ENCODE measurements around the gene TBL1XR1. TPM values are rescaled to one million over a fixed set of nuclear protein-coding genes. Genes with fewer than 3 reads are reported as not detected.

Gene TBL1XR1
- total and polyA plus RNA-seq, 2 donors (not counting 3 experiments of a cell fraction or from before 2014, with no cell fraction given): 26.9 to 146 TPM

DNA sequence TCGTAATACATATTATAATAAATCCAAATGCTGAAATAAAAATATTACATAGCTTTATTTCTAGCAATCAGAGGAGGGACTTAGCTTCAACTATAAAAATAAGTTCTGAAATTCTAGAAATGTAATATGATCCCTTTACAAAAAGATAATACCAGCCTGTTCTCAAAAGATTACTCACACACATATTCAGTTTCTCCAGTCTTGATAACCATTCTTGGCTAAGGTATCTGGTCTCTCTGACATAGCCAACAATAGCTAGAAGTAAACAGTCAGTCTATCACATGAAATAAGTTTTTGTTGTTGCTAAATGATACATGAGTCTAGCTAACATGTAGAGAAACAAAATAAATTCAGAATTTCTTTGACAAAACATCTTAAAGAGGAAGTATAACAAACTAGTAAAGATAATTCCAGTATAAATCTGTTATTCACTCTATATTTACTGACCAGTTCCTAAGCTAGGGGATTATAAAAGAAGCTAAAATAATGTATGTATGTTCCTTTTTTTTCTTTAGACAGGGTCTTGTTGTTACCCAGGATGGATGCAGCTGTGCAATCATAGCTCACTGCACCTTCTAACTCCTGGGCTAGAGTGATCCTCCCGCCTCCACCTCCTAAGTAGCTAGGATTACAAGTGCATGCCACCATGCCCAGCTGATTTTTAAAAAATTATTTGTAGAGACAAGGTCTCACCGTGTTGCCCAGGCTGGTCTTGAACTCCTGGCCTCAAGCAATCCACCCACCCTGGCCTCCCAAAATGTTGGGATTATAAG, 170.6 kb downstream of the TBL1XR1 start:
- no peak for FAIRE-seq
- H3K4me2 ChIP-seq (ENCODE audit: insufficient read depth, low read length): no peak overlapping the region
- CTCF ChIA-PET: interaction anchor here (1.8 kb wide), 1 partner anchor 125 kb away, joined by 4 read pairs; no protein-coding TSS in a partner anchor

More for the DNA sequence above, 170.6 kb downstream of the TBL1XR1 start:
- BruUV-seq (replicated peaks): no TSS peak
- Histone ChIP-seq H3K9me1 (replicated peaks; ENCODE audit: control insufficient read depth, extremely low read depth, insufficient read depth, low read length) (no peaks in the 10 kb centered on the region), H2AFZ (ENCODE audit: low read depth, low read length) (no peak overlapping the region), H3K9ac (replicated peaks; ENCODE audit: extremely low read depth, insufficient read depth, low read length) (no peak overlapping the region), H3K79me2 (ENCODE audit: control insufficient read depth, insufficient read depth, low read length) (no peaks in the 10 kb centered on the region), H3K9me3 (replicated peaks; ENCODE audit: control insufficient read depth, insufficient read depth, low read length) (no peaks in the 10 kb centered on the region), H3K36me3 (ENCODE audit: control insufficient read depth in 2 of 2, extremely low read depth in 1 of 2, insufficient read depth in 2 of 2, low read length in 2 of 2) (peaks cover 0 to 10% of the 10 kb centered on the region in 2 experiments), H3K27ac (ENCODE audit: insufficient read depth, low read depth, low read length) (no peak overlapping the region), H3K27me3 (ENCODE audit: control insufficient read depth in 2 of 2, insufficient read depth in 2 of 2, low read length in 2 of 2) (no peaks in the 10 kb centered on the region), H3K4me1 (ENCODE audit: control insufficient read depth, extremely low read depth, insufficient read depth, low read length) (no peaks in the 10 kb centered on the region), H4K20me1 (replicated peaks; ENCODE audit: control insufficient read depth, extremely low read depth, insufficient read depth, low read length) (peaks cover 2% of the 10 kb centered on the region), H3K4me3 (replicated peaks in 1 of 3; ENCODE audit: insufficient read depth in 1 of 3, low read depth in 1 of 3, low read length in 3 of 3) (no peak overlapping the region)
- TF ChIP-seq MYC (IDR thresholded peaks at IDR 0.05; ENCODE audit: low read depth, low read length) (no peak), FOS (IDR thresholded peaks at IDR 0.05; ENCODE audit: borderline replicate concordance, insufficient read depth, low read length) (no peak), POLR2A (IDR thresholded peaks at IDR 0.05; ENCODE audit: low read depth, low read length) (no peak), JUN (IDR thresholded peaks at IDR 0.05; ENCODE audit: borderline replicate concordance, insufficient read depth, insufficient read length, low read depth) (no peak), POLR2AphosphoS5 (IDR thresholded peaks at IDR 0.05; ENCODE audit: insufficient read depth, low read depth, low read length) (no peak), EZH2 (IDR thresholded peaks at IDR 0.05; ENCODE audit: borderline replicate concordance, low read depth, low read length, severe bottlenecking) (no peak), GATA2 (IDR thresholded peaks at IDR 0.05; ENCODE audit: insufficient read depth, insufficient read length, low read depth, low read length) (no peak)
- TF ChIP-seq, protein P1, sequence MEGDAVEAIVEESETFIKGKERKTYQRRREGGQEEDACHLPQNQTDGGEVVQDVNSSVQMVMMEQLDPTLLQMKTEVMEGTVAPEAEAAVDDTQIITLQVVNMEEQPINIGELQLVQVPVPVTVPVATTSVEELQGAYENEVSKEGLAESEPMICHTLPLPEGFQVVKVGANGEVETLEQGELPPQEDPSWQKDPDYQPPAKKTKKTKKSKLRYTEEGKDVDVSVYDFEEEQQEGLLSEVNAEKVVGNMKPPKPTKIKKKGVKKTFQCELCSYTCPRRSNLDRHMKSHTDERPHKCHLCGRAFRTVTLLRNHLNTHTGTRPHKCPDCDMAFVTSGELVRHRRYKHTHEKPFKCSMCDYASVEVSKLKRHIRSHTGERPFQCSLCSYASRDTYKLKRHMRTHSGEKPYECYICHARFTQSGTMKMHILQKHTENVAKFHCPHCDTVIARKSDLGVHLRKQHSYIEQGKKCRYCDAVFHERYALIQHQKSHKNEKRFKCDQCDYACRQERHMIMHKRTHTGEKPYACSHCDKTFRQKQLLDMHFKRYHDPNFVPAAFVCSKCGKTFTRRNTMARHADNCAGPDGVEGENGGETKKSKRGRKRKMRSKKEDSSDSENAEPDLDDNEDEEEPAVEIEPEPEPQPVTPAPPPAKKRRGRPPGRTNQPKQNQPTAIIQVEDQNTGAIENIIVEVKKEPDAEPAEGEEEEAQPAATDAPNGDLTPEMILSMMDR (IDR thresholded peaks at IDR 0.05; ENCODE audit: extremely low read depth in 1 of 2, insufficient read depth in 1 of 2, low read depth in 1 of 2, low read length in 2 of 2): no peak
- TF ChIP-seq, protein P2, sequence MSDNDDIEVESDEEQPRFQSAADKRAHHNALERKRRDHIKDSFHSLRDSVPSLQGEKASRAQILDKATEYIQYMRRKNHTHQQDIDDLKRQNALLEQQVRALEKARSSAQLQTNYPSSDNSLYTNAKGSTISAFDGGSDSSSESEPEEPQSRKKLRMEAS (IDR thresholded peaks at IDR 0.05; ENCODE audit: insufficient read depth, insufficient read length): no peak
- DNase-seq (ENCODE audit: low read depth, low spot score): no peak
- intact Hi-C loops (cut with micrococcal nuclease) (no loop called here), dilution Hi-C loops (cut with MboI; ENCODE audit: extremely low pct_ligation_motif_present, low sequenced_read_pairs) (no loop called here)
- POLR2A ChIA-PET: interaction anchor here (0.5 kb wide), 1 partner anchor 10 kb away, joined by 3 read pairs; no protein-coding TSS in a partner anchor

Data from endothelial cell of umbilical vein (primary cell).